ENCODE data around the gene GPR183. TPM values are rescaled to one million over a fixed set of nuclear protein-coding genes. Genes with fewer than 3 reads are reported as not detected.

GPR183 gene
- total RNA-seq, 1 donor from 2014 or later: not detected

DNA sequence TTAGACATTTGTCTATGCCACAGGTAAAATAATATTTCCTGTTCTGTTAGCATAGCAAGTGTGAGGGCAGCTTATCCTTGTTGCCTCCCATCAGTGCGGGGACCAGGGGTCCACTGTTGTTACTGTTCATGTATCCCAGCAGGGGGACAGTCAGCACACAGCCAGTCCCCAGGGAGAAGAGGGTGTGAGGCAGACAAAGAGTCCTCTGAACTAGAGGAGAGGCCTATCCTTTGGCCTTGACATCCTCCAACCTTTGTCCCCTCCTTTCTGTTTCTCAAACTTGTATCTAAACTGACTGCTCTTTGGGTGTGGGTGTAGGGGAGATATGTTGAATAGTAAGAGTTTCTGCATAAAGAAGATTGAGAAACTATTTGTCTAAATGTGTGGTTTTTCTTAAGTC is 46.1 kb downstream of the GPR183 start:
- H3K27ac Mint-ChIP-seq: no peak overlapping the region
- TF ChIP-seq, protein P1, sequence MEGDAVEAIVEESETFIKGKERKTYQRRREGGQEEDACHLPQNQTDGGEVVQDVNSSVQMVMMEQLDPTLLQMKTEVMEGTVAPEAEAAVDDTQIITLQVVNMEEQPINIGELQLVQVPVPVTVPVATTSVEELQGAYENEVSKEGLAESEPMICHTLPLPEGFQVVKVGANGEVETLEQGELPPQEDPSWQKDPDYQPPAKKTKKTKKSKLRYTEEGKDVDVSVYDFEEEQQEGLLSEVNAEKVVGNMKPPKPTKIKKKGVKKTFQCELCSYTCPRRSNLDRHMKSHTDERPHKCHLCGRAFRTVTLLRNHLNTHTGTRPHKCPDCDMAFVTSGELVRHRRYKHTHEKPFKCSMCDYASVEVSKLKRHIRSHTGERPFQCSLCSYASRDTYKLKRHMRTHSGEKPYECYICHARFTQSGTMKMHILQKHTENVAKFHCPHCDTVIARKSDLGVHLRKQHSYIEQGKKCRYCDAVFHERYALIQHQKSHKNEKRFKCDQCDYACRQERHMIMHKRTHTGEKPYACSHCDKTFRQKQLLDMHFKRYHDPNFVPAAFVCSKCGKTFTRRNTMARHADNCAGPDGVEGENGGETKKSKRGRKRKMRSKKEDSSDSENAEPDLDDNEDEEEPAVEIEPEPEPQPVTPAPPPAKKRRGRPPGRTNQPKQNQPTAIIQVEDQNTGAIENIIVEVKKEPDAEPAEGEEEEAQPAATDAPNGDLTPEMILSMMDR (IDR thresholded peaks at IDR 0.05; ENCODE audit: unreplicated experiment): no peak
- no peaks in the 10 kb centered on the region for H3K9me3 Mint-ChIP-seq (ENCODE audit: low read depth)
- H3K4me1 Mint-ChIP-seq (ENCODE audit: low read depth): peaks cover 2% of the 10 kb centered on the region
- no peaks in the 10 kb centered on the region for H3K27me3 Mint-ChIP-seq
- peaks cover 2% of the 10 kb centered on the region for H3K36me3 Mint-ChIP-seq (ENCODE audit: insufficient read depth)
- no peak overlapping the region for H3K4me3 Mint-ChIP-seq (ENCODE audit: low read depth)
- DNase-seq (ENCODE audit: low spot score, unreplicated experiment): no peak

DNA sequence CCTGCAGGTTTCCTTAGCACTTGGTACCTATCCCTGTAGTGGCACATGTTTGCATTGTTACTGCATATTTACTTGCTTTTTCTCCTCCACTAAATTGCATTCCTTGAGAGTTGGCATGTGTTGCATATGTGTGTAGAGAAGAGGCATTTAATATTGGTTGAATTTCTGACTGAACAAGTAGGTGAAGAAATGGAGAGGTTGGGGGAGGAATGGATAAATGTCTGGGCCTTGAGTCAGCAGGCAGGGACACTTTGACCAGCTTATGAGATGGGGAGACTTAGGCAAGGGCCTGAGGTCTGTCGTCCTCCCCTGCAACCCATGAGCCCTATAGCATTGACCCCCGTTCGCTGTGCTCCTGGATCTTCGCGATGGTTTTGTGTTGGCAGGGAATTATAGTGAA is 47.0 kb downstream of the GPR183 start:
- Mint-ChIP-seq H3K4me1 (ENCODE audit: low read depth) (peaks cover 2% of the 10 kb centered on the region), H3K27ac (no peak overlapping the region), H3K27me3 (no peaks in the 10 kb centered on the region), H3K4me3 (ENCODE audit: low read depth) (no peak overlapping the region), H3K36me3 (ENCODE audit: insufficient read depth) (peaks cover 3% of the 10 kb centered on the region), H3K9me3 (ENCODE audit: low read depth) (no peaks in the 10 kb centered on the region)
- TF ChIP-seq, protein P1 (IDR thresholded peaks at IDR 0.05; ENCODE audit: unreplicated experiment): no peak
- DNase-seq (ENCODE audit: low spot score, unreplicated experiment): no peak

GRCh38 chr13:99258946-99259345 is 48.3 kb downstream of the GPR183 start:
- TF ChIP-seq, protein P1 (IDR thresholded peaks at IDR 0.05; ENCODE audit: unreplicated experiment): no peak
- no peaks in the 10 kb centered on the region for H3K27me3 Mint-ChIP-seq
- H3K4me3 Mint-ChIP-seq (ENCODE audit: low read depth): no peak overlapping the region
- no peaks in the 10 kb centered on the region for H3K9me3 Mint-ChIP-seq (ENCODE audit: low read depth)
- peaks cover 8% of the 10 kb centered on the region for H3K36me3 Mint-ChIP-seq (ENCODE audit: insufficient read depth)
- H3K4me1 Mint-ChIP-seq (ENCODE audit: low read depth): peaks cover 2% of the 10 kb centered on the region
- H3K27ac Mint-ChIP-seq: no peak overlapping the region
- DNase-seq (ENCODE audit: low spot score, unreplicated experiment): no peak

DNA sequence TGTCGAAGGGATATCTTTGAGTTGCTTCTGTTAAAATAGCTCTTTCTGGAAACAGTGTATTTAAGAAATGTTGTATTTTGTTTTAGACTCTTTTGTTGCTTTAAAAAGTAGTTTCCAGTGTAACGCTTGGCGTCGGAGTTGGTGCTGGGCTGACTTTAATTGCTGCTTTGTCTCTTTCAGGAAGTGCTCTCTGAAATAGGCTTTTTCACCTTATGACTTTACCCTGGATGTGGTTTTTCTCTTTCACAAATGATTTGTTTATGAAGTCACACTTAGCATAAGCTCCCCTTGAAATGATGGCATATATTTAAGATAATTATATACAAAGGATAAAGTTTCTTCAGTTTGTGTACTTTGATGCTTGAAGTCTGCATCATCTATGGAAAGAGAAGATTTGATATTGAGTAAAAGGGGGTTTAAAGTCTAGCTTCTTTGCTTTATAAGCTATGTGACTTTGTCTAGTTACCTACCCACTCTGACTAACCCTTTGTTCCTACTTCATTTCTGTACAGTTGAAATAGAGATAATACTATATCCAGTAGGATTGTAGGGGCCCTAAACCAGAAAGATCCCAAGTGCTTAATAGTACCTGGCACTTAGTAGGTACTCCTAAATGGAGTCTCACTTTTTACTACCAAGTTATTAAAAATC is 48.9 kb downstream of the GPR183 start, which contains the start of gene GPR18:
Gene GPR18 (minus strand): TSS at position 170 of the 651 bp plus-strand sequence. CDS start 2,507 bp downstream, outside the sequence.
- no peak for DNase-seq (ENCODE audit: low spot score, unreplicated experiment)

DNA sequence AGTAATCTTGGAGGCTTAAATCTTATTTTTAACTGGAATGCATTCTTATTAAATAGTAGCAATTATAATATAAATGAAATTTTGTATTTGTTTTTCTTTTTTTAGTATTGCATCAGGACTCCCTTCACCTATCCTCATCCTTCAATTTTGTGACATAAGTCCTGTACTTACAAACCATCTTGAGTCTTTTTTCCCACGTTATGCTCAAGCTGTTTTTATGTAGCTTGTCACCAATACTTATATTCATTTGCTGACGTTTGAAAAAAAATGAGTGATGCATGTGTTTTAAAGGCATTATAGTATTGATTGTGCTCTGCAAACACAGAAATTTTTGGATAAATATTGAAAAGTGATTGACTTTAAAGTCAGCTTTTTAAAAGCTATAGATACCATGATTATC is 49.9 kb downstream of the GPR183 start:
- TF ChIP-seq, protein P1 (IDR thresholded peaks at IDR 0.05; ENCODE audit: unreplicated experiment): no peak
- no peak for DNase-seq (ENCODE audit: low spot score, unreplicated experiment)
- Mint-ChIP-seq H3K4me1 (ENCODE audit: low read depth) (peaks cover 2% of the 10 kb centered on the region), H3K27ac (no peak overlapping the region), H3K9me3 (ENCODE audit: low read depth) (no peaks in the 10 kb centered on the region), H3K27me3 (no peaks in the 10 kb centered on the region), H3K36me3 (ENCODE audit: insufficient read depth) (peaks cover 8% of the 10 kb centered on the region), H3K4me3 (ENCODE audit: low read depth) (no peak overlapping the region)

More for the DNA sequence above, 48.9 kb downstream of the GPR183 start, which contains the start of gene GPR18:
- H3K27me3 Mint-ChIP-seq: no peaks in the 10 kb centered on the region
- H3K4me1 Mint-ChIP-seq (ENCODE audit: low read depth): peaks cover 2% of the 10 kb centered on the region
- TF ChIP-seq, protein P1 (IDR thresholded peaks at IDR 0.05; ENCODE audit: unreplicated experiment): no peak
- no peak within 1 kb of the TSS for H3K27ac Mint-ChIP-seq
- no peak within 1 kb of the TSS for H3K4me3 Mint-ChIP-seq (ENCODE audit: low read depth)
- H3K36me3 Mint-ChIP-seq (ENCODE audit: insufficient read depth): peaks cover 8% of the 10 kb centered on the region
- no peaks in the 10 kb centered on the region for H3K9me3 Mint-ChIP-seq (ENCODE audit: low read depth)

Data from progenitor cell of endocrine pancreas (in vitro differentiated cells).